Fibroblast of upper back skin (primary cell): ENCODE measurements around the gene PRICKLE2.

Source experiments
- DNase-seq: peaks from one replicate; pipeline ENCODE4 v3.0.0-alpha.2; 2013

PRICKLE2 gene

GRCh38 chr3:64218329-64218728, 6.9 kb downstream of the PRICKLE2 start:
- no peak for DNase-seq

DNA sequence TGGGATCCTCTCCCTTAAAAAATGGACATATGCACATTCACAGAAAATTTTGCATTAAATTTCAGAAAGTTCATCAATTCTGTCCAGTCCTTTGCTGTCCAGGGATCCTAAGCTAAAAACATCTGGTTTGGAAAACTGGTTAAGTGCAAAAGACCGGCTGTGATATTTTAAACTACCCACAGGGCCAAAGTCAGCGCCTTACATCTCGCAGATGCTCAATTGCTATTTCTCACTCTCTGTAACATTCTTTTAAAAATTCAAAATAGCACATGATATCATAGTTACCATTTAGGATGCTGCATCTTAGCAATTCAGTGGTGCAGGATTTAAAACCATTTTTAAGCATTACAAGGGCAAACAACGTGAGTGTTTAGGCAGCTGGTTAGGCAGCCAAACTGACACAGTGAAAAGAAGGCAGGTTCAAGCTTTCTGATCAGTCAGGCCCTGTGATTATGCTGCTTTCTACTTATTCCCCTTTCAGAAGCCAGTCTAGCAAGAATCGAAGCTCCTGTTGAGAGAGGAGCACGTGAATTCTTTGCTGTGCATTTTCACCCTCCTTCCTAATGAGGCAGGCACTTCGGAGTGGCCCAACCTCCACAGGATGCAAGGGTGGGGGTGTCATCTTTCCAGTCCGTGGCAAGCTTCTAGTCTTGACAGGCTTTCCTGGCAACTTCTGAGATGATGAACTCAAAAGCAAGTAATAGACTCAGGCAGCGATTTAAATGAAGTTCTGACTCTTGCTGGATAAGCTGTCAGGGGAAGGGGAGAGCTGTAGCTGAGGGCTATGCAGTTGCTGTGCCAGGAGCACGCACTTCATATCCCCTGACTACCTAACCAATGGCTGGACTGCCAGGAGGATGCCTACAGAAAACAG, 8.8 kb downstream of the PRICKLE2 start:
- DNase-seq, result peak; percentile 64

DNA sequence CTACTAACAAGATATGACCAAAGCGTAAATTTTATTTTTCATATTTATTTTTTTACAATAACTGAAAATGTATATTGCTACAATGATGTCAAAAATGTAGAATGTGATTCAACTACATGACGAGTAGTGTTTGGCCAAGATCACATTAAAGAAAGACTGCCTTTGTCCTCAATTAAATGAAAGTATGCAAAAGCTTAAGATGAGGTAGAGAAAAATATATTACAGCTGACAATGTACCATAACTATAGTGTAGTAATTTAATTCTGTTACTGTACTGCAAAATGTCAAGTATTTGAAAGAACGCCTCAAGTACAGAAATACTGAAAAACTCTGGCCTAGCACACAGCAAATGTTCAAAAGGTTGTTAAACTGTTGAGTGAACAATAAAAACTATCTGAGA, 9.7 kb downstream of the PRICKLE2 start:
- no peak for DNase-seq

GRCh38 chr3:64215103-64215502, 10.2 kb downstream of the PRICKLE2 start:
- DNase-seq, result no peak

- DNase-seq, result peak; percentile 63
Measured at GRCh38 chr3:64214381-64215018, 10.8 kb downstream of the PRICKLE2 start.

- DNase-seq, result peak; percentile 97
Measured at GRCh38 chr3:64213962-64214379, 11.3 kb downstream of the PRICKLE2 start.

DNA sequence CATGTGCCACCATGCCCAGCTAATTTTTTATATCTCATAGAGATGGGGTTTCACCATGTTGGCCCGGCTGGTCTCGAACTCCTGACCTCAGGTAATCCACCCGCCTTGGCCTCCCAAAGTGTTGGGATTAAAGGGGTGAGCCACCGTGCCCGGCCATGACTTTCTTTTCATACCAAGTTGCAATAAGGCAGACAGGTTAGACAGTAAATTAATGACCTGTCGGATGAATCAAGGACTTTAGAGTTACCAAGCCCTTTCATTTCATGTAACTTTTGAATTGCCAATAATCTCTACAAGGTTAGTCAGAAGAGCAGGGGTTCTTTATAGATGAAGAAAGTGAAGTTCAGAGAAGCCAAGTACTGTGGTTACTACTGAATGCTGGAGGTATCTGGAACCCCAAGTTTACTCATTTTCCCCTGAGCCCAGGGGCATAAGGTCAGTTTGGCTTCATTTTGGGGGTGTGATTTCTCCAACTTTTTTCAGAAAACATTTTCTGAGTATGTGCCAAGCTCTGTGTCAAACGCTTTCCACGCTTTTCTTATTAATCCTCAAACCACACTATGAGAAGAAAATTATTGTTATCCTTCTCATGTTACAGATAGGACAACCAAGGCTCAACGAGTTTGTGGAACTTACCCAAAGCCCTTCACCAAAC, 11.9 kb downstream of the PRICKLE2 start:
- peak; percentile 58 for DNase-seq

DNA sequence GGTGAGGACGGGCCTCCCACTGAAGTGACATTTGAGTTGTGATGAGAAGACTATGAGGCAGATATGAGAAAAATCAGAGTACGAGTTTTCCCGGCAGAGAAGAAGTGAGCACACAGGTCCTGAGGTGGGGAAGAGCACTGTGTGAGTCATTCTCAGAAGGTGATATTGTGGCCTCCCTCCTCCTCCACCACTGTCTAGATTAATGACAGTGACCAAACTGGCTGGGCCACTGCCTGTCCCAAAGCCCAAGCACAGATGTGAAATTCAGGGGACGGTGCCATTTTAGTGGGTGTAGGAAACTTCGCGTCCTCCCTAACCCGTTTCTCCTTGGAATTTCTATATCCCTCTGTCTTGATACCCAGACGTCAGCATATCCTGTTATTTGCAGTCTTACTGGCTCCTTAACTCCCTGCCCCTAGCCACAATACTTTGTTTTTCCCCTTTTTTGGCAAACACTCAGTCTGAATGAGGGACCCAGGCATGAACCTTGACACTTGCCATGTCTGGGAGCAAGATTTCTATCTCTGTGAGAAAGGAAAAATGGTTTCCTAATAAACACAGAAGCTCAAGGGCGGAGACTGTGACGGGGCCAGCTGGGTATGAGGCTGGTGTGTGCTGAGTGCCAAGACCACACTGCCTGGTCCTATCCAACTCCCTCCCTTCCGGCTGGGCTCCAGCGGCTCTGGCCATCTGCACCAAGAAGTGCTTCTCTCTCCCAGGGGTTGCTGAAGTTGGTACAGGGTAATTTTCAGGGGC, 15.2 kb downstream of the PRICKLE2 start:
- DNase-seq, result no peak

DNA sequence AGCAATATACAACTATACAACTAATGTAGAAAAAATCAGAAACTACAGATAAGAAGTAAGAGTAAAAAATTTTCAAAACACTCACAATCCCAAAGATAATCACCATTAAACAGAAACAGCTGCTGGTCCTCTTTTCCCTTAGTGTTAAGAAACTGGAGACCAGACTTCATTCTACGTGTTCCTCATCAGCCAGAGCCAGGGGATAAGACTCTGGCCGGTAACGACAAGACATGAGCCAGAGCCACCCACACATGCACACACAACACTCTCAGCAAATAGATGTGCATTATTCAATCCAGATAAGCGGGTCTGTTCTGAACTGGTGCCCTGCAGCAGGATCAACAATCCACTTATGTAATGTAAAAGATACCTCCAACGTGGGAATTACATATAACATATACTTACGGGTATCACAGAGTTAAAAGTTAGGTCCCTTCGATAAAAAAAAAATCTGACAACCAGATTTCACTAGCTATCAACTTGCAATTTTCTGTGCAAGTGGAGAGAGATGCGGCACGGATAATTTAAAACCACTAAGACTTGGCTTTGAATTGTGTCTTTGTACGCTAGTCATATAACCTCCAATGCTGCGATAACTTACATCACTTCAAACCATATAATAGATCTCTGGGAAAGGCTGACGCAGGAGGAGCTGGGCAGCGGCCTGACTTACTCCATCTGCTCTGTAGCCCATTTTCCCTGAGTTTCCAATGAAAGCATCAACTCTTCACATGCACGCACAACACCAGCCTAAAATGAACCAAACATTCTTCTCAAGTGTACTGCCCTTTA, 17.8 kb downstream of the PRICKLE2 start:
- DNase-seq, result peak; percentile 65

- DNase-seq, result no peak
Measured at GRCh38 chr3:64203969-64204908, 21.0 kb downstream of the PRICKLE2 start.

DNA sequence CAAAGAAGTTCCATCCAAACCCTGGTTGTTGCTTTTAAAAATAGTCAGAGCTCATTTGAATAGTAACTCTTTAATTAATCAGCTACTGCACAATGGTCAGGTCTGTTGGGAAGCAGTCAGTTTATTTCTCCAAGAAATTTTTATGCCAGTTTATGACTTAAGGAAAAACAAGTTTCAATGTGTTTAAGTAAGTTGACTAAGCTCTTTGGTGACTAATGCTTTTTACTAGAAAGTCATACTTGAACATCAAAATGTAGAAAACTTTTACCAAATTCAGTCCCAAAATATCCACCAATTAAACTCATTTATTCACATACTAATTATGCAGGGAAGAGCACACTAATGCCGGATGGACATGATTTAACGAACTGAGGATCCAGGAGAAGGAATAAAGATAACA, 22.1 kb downstream of the PRICKLE2 start:
- DNase-seq, result no peak

DNA sequence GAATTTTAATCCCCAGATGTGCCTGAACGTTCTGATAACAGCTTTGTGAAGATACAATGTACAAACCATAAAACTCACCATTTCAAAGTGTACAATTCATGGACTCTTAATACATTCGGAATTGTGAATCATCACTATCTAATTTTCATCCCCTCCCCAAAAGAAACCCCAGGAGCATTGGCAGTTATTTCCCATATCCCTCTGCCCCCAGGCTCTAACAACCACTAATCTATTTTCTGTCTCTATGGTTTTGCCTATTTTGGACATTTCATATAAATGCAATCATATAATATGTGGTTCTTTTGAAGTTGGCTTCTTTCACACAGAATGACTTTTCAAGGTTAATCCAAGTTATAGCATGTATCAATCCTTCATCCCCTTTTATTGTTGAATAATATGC, 25.3 kb downstream of the PRICKLE2 start:
- peak; percentile 73 for DNase-seq

DNA sequence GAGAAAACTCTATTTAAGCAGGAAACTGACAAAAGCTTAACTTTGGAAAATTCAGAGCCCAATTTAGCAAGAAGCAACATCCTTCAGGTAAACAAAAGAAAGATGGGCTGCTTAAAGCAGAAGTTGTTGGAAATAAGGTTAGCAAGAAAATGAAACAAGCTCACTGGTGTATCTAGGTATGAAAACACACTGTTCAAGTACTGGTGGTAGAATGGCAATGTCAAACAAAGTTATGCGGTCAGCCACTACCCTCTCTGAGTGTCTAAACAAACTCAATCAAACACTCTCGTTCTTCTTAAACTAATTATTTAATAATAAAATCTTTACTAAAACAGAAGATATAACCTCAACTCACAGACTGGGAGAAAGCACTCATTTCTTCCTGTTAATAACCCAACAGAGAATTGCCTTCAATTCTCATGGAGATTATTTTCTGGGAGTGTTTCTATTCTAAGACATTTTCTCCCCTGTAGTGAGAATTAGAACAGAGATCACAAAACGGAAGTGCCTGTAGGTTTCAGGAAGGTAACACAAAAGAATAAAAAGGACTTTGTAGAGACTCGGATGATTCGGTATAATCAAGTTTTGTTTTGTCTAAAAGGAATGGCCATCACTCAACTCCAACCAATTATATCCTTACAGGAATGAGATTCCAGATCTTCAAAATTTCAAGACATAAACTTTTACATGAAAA, 28.9 kb downstream of the PRICKLE2 start:
- DNase-seq, result no peak

DNA sequence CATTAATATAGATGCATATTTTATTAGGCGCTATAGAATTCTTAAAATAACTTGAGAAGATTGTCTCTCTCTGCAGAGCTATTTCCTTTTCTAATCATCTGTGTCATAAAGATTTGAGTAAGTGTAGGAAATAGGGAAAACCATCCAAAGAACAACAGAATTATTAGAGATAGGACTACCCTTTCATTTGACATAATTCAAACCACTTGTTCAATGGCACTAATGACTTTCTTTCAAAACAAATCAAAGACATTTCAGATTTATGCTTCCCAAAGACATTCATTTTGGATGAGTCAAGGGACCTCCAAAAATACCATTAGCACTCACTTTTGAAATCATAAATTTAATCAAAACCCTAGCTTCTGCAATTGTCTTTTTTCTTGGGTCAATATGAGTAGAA, 29.5 kb downstream of the PRICKLE2 start:
- peak; percentile 61 for DNase-seq

GRCh38 chr3:64191822-64192221, 33.4 kb downstream of the PRICKLE2 start:
- DNase-seq, result no peak

- DNase-seq, result peak; percentile 89
Measured at GRCh38 chr3:64190517-64191515, 34.5 kb downstream of the PRICKLE2 start.

GRCh38 chr3:64188810-64189560, 36.3 kb downstream of the PRICKLE2 start:
- DNase-seq, result peak; percentile 90
